HTERT RPE-1 (cell line): ENCODE data around the gene WIPF1.

Source experiments
- in situ Hi-C: fragments of 300-500 bp; cut with MboI; formaldehyde crosslinking; loops from 4 replicates; pipeline ENCODE4 v1.14.3; 2020; ENCODE audit warnings: low sequenced_read_pairs

WIPF1 gene

DNA sequence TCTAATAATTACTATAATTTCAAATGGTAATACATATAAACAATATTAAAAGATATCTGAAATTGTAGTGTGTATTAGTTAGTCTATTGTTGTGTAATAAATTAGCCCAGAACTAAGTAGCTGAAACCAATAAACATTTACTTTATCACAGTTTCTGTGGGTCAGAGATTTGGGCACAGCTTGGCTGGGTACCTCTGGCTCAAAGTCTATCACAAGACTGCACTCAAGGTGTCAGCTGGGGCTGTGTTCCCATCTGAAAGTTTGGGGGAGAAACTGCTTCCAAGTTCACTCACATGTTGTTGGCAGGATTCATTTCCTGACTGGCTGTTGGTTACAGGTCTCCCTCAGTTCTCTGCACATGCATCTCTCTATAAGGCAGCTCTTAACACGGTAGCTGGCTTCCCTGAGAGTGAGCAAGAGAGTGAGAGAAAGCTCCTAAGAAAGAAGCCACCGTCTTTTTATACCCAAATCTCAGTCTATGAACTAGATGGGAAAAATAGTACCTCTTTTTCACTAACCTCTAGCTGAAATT lies 25.6 kb upstream of the WIPF1 start:
- in situ Hi-C loops: no loop called here

DNA sequence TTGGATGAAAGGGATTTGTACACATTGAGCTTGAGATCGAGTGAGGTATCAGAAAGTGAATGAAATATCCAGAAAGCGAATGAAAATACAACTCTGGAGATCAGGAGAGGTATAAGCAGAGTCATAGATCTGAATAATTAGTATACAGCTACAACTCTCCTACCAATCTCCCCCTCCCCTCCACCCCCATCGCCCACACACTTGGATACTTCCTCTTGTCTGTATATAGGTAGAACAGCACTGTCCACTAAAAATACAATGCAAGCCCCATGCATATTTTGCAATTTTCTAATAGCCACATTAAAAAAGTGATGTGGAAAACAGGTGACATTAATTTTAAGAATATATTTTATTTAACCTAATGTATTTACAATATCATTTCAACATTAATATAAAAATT lies 23.7 kb upstream of the WIPF1 start:
- in situ Hi-C loops: no loop called here

DNA sequence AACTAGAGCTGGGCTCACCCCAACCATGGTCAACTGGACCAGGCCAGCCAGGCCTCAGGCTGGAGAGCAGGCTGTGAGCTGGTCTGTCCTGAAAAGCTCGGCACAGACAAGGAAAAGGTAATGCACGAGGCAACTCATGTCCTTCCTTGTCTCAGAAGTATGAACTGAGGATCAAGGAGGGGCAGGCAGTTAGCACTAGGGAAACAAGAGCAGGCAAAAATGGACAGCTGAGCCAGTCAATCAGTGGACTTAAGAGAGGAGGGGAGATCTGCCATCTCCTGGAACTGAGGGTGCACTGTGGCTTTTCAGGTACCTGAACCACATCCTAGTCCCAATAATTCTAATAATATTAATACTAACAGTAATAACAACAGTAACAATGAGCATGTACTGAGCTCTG lies 20.6 kb upstream of the WIPF1 start:
- in situ Hi-C loops: no loop called here

DNA sequence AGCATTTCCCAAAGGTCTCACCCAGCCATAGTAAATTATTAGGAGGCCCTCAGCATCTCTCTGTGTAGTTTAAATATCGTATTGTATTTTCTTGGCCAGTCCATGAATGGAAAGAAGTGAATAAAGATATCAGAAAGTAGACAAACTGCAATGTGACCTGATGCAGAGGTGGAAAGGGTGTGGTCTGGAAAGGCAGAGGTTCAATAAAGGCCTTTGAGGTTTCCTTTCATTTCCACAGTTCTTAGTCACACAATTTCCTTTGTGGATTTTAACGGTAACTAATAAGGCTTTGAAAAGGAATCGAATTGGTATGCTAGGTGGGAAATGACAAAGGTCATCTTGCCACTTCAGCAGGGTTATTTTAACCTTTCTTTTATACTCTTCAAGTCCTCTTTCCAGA lies 20.1 kb upstream of the WIPF1 start:
- in situ Hi-C loops: no loop called here

DNA sequence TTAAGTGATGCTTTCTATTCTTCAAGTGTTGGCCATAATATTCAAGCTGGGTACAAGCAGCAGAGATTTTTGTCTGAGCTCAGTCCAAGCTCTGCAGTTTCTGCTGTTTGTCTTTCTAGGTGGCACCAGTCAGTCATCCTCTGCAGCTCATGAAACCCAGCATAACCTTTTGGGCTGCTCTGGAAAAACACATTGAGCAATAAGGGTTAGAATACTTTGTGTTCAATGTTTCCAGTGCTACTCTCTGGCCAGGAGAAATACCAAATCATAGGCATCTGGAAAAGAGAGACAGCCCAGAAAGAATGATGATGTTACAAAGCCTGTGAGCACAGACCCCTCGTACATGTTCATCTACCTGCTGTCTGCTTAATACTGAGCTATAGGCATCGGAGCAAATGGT lies 19.5 kb upstream of the WIPF1 start:
- in situ Hi-C loops: no loop called here

DNA sequence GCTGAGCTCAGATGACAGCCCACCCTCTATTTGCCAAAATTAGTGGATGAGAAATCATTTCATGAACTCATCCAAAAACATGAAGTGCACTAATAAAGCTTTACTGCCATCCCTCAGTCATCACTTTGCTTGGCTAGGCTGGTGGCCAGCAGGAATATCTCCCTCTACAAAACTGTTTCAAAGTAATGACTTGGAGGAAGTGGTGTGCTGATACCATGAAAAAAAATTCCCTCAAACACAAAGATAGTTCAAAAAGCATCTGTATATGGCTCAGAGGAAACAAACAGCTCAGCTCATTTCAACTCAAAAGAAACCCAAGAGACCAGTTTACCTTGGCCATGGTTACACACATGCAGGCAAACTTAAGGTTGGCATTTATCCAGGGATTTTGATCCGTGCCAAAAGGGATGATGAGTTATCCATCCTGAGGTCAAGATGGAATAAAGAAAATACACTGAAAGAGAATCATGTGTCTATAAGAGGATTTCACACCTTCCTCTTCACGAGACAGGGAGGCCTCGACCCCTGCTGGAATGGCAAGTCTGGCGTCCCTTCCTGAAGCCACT lies 18.4 kb upstream of the WIPF1 start:
- in situ Hi-C loops: no loop called here

DNA sequence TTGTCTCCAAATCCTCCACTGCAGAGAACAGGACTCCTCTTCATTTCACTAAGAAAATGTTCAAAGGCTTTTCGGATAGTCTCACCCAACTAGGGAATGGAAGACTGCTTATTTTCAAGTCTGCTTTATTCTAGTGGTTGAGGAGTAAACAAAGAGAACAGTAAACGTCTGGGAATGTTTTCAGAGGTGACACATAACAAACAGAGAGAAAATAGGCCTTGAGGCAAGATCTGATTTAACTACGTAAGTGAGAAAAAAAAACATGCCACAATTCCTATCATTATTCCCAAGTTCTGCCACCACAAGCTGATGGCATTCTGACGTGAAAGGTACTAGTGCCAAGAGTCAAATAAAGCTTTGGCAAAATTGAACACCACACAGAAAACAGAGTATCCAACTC lies 16.7 kb upstream of the WIPF1 start:
- in situ Hi-C loops: no loop called here

DNA sequence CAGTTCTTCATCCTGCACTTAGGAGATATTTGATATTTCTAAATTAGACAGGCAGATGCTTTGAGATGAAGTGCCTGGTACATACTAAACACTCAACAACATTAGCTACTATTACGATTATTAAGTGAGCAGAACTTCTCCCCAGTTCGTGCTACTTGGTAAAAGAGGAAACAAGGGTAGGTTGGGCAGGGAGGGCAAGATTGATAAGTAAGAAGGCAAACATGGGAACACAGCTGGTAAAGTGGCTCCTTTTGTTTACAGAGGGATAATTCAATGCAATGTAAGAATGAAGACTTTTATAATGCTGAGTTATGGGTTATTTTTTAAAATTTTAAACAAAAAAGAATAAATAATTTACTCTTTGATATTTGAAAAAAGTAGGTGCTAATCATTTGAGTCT lies 15.9 kb upstream of the WIPF1 start:
- in situ Hi-C loops: no loop called here

DNA sequence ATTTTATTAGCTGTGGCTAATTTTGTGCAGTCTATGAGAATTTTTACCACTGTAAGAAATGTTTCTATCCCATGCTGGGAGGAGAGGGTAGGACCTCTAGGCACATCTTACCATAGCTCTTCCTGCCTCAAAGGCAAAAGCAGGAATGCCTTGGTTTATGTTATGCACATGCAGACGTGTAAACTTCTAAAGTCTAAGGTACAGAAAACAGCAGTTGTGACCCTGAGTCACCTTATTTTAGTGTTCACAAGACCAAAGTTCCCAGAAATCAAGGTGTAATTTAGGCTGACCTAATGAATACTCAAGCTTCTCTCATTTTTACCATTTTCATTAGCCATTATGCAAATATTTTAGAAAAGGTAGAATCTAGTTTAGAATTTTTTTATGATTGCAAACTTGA lies 15.4 kb upstream of the WIPF1 start:
- in situ Hi-C loops: no loop called here

DNA sequence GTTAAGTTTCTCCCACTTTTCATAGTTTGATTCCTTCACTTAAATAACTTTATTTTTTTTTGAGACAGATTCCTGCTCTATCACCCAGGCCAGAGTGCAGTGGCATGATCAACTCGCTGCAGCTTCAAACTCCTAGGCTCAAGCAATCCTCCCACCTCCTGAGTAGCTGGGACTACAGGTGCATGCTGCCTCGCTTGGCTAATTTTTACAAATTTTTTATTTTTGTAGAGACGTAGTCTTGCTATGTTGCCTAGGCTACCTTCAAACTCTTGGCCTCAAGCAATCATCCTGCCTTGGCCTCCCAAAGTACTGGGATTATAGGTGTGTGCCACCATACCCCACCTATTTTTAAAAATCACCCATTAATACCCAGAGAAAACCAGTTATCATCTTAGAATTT lies 14.2 kb upstream of the WIPF1 start:
- in situ Hi-C loops: no loop called here

DNA sequence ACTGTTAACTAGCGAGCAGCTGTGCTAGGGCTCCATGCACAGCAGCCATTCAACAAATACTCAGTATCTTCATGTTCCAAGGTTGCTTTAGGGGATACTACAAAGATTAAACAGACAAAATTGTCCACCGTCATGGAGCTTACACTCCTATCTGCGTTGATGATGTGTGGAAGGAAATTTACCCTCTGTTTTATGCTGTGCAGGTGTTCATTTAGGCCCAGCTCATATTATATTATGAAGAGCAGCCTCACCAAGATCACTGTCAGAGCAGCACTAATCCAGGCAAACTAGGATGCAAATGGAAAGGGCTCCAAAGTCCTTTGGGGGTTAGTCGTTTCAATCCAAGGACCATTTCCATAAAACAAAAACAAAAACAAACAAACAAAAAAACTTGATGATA lies 13.4 kb upstream of the WIPF1 start:
- in situ Hi-C loops: no loop called here

DNA sequence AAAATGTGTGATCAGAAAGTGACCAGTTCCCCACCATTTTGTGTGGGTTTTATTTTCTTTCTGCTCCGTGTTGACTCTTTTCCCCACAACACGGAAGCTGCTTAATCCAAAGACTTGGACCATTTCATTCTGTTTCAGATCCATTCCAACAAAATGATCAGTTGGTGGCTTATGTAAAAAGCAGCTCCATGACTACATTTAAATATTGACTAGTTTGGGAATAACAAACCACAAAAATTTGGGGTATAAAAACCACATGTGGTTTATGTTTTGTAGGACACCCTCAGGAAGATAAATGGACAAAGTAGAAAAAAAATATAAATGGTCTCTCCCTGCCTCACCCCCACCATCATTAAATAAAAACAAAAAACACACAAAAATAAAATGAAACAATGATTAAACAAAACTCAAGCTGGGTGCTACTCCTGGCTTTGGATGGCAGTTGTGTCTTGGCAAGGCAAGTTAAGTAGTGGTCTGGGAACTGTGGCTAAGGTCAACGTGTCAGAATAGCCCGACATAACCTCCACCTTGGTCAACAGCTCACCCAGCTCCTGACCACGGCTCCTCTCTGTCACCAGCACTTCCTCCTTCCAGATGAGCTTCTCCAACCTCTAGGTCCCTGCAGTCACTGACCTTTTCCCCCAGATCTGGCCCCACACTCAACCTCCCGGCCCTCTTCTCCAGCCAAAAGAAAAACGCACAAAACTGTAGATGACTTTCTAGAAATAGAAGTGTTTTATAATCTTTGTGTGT lies 12.8 kb upstream of the WIPF1 start:
- in situ Hi-C loops: no loop called here

DNA sequence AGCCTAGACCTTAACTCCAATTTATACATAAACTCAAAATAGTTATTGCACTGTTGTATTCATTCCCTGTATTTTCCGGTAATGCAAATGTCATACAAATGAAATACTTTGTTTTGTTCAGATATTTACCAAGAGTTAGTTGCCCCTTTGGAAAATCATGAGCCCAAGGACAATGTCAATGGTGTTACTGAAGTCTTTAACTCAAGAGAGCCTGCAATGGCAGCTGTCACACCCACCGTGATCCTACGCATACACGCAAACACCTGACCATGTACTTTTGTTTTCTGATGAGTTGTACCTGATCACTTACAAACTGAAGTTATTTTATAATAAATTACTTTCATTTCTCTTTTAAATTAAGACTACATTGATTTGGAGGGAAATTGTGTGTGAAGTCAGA lies 11.7 kb upstream of the WIPF1 start:
- in situ Hi-C loops: no loop called here

DNA sequence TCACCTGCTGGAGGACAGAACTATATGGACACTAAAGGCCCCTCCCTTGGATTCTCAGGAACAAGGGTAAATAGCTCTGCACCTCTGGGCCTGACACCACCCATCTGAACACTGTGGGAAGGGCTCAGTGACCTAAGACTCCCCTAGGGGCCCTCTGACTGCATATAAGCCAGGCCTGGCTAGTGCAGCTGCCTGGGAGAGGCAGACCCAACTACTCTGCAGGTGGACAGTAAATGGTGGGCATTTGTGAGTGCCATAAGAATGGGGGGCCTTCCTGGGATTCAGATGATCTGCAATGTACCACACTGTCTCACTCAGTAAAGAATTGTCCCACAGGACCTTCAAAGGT lies 11.2 kb upstream of the WIPF1 start:
- in situ Hi-C loops: no loop called here

DNA sequence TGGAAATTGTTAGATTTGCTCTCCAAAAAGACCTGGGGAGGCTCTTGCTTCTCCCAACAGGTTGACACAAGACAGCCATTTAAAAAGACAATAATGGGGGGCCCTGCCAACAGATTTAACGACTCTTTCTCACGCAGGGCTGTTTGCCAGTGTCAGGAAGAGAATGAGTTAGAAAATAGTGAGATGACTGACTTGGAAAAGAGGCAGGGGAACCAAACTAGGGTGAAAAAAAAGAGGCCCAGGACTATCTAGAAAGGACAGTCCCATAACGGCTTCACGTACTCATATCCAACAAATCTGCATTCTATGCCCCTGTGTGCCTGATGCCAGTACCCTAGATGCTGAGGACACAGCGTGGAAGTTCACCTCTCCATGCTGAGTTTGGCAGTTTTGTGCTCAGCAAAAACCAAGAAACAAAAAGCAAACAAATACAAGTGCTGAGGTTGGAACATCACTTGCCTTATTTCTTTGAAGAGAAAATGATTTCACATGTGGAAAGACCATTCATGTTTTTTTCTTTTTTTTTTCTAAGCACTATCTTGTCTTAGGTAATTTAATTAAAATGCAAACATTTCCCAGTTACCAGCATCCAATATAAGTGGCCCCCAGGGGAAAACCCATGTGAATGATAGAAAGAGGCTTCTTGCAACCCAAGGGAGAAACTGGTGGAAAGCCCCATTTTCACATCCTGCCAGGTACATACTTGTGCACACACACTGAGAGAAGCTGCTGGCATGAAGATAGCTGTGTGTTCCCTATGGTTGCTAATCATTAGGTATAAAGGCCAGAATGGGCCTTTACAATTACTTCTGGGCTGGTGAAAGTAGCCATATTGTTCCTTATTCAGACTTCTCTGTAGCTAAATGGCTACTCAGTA lies 10.6 kb upstream of the WIPF1 start:
- in situ Hi-C loops: no loop called here

DNA sequence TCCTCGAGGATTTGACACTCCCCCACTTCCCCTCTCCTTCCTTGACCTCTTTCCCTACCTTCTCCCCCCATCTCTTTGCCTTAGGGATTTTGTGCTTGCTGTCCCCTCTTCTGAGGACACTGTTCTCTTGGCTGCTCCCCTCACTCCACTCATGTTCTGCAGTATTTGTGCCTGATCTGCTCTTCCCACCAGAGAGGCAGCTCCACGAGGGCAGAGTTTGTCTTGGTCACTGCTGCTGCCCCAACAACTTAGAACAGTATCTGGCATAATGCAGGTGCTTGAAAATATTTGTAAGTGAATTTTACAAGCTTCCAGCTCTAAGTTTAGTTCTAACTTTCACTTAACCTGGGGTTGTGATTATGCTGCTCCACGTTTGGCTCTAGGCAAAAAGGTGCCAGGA lies 10.0 kb upstream of the WIPF1 start:
- in situ Hi-C loops: no loop called here

DNA sequence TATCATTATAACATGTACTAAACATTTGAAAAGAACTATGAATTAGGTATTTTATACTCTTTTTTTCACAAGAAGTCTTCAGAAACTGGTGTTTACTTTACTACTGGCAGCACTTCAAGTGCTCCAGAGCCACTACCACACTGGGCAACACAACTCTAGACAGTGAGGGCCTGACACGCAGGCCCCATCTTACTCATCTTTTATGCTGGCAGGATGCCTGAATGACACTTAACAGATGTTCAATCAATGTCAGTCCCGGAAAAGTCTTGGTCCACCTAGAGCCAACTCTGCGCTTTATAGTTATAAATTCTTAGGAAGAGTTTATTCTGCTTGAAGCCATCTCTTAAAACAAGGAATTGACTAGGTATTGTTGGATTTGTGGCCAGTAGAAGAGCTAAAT lies 8.7 kb upstream of the WIPF1 start:
- in situ Hi-C loops: no loop called here

DNA sequence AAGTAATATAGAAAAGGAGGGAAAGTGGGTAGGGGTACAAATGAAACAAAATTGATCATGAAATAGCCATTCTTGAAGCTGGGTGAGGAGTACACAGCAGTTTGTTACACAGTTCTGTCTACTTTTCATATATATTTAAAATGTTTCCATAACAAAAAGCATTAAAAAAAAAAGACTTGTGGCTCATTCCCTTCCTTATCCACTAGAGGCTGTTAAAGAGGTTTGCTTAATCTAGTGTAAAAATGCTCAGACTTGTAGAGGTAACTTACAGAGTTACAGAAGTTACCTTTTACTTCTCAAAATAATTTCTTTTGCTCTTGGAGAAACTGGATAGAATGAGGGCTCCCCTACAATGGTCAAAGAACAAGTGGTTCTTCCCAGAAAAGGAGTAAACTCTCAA lies 8.1 kb upstream of the WIPF1 start:
- in situ Hi-C loops: no loop called here

DNA sequence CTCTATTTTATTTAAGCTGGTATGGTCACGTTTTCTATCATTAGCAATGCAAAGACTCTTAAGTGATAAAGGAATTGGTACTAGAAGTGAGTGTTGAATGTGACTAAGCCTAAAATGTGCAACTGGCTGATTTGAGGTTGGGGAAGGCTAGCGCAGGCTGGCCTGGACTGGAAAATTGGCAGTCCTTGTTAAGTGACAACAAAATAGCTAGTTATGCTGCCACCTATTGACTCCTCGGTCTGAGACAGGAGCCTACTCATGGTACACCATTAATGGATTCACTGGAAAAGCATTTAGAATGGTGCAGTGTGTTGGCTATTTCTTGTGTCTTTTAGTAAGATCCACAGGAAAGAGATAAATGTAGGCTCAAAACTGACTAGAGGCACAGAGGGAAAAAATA lies 5.7 kb upstream of the WIPF1 start:
- in situ Hi-C loops: no loop called here

DNA sequence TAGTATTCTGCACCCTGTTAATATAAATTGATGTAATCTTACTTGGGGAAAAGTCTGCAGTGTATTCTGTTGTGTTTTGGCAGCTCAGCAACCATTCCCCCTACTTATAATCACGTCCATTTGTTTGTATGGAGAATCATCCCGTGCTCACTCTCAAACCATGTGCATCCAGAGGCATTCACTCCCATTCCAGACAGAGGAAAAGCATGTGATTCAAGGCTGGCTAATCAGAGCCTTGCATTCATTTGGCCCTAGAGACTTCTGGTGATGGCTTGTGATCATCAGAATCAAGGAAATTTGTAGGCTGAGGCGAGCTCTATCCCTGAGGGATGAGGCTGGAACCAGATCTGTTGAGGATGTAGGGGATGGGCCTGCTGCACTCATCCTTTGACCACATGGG lies 5.1 kb upstream of the WIPF1 start:
- in situ Hi-C loops: no loop called here

DNA sequence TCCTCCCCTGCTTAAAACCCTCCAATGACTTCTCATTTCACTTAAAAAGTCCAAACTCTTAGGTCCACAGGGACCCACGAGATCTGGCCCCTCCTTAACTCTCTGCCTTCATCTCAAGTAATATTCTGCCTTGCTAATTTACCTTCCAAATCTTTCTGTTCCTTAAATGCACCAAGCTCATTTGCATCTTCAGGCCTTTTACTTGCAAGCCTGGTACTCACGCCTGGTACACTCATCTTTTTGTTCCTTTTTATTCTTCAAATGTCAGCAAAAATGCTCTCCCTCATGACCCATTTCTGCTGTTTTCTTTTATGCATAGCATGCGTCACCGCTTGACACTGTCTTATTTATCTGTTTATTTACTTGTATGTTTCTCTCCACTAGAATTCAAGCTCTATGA lies 2.7 kb upstream of the WIPF1 start:
- in situ Hi-C loops: no loop called here

DNA sequence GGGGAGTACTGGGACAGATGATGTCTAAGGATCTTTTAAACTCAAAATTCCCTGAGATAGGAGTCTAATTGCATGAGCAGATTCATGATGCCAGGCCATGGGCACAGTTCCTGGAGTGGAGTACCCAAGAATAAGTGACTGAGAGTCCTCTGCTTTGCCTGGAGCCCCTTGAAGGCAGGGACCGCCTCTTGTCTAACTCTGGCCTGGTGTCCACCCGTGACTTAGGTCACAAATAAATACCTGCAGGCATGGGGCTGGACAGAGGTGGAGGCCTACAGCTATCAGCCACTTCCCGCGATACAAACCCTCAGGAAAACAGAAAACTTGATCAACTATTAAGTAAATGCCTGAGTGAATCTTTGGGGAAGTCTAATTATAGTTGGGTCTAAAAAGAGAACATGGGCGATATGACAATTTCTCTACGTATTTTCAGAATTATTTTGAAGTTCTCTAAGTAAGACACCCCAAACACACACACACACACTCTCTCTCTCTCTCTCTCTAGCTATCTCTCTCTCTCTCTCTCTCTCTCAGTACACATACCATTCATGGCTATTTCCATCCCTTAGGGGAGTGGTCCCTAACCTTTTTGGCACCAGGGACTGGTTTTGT lies 1.8 kb upstream of the WIPF1 start:
- in situ Hi-C loops: no loop called here
